ENCODE results near the gene ZXDC.

DNA sequence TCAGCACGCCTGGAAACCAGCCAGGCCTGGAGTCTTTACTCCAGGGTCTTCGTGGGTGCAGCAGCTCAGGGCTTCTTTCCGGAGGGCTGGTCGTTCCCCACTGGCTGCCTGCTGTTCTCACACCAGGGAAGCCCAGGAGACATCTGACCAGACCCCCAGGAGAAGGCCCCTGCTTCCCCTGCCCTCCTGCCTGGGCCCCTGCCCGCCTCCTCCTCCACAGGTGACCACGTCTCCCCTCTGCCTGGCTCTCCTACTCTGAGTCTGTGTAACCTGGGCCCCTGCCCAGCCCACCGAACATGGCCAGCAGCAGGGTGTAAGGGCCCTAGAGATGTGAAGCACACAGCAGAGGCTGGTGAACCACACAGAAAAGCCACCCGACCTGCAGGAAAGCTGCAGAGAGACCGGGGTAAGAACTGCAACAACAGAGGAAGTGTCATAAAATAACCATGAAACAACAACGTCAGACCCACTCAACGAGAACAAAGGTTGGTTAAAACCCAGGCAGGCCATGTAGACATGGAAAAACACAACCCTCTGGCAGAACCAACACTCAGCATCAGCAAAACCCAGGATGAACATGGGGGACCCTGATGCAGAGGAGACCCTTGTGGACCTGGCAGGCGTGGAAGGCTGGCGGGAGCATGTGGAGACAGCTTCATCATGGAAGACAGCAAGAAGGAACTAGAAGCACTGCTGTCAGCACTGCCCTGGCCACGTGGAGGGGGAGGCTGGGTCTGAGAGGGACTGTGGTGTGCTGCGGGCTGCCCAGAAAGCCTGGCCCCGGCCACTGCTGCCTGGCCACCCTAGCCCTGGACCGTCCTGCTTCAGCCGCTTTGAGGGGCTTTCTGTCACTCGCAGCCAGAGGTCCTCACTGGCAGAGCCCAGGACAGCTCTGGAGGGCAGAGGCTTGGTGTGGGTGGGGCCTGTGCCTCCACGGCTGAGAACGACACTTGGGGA, 21.5 kb upstream of the ZXDC start:
- TF ChIP-seq, protein P1, sequence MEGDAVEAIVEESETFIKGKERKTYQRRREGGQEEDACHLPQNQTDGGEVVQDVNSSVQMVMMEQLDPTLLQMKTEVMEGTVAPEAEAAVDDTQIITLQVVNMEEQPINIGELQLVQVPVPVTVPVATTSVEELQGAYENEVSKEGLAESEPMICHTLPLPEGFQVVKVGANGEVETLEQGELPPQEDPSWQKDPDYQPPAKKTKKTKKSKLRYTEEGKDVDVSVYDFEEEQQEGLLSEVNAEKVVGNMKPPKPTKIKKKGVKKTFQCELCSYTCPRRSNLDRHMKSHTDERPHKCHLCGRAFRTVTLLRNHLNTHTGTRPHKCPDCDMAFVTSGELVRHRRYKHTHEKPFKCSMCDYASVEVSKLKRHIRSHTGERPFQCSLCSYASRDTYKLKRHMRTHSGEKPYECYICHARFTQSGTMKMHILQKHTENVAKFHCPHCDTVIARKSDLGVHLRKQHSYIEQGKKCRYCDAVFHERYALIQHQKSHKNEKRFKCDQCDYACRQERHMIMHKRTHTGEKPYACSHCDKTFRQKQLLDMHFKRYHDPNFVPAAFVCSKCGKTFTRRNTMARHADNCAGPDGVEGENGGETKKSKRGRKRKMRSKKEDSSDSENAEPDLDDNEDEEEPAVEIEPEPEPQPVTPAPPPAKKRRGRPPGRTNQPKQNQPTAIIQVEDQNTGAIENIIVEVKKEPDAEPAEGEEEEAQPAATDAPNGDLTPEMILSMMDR (optimal IDR thresholded peaks at IDR 0.05 in 1 of 3, IDR thresholded peaks at IDR 0.05 in 1 of 3, conservative IDR thresholded peaks at IDR 0.05 in 1 of 3; ENCODE audit: extremely low read depth in 1 of 3, insufficient read depth in 2 of 3, low read length in 3 of 3): no peak
- TF ChIP-seq EZH2 (IDR thresholded peaks at IDR 0.05; ENCODE audit: low read length): no peak

Measured in keratinocyte (primary cell).